ENCODE results near the gene OR6S1.

DNA sequence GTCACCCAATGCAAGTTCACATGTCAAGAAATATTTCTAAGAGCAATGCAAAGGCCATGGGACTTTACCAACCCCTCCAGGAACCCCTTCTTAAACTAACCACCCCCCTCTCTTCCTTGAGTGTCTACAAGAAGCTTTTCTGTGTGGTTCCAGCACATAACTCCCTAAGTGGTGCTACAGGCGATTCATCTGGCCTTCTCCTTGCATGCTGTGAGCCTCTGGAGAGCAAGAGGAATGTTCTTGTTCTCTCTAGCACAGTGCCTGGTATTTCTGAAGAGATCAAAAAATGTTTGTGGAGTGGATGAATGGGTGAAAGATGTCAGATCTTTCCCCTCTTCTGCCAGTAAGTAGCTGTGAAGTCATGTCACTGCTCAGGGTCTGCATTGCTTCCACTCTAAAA is 44.4 kb downstream of the OR6S1 start:
- TF ChIP-seq EZH2 (IDR thresholded peaks at IDR 0.05; ENCODE audit: borderline replicate concordance) = no peak
- TF ChIP-seq, protein P1, sequence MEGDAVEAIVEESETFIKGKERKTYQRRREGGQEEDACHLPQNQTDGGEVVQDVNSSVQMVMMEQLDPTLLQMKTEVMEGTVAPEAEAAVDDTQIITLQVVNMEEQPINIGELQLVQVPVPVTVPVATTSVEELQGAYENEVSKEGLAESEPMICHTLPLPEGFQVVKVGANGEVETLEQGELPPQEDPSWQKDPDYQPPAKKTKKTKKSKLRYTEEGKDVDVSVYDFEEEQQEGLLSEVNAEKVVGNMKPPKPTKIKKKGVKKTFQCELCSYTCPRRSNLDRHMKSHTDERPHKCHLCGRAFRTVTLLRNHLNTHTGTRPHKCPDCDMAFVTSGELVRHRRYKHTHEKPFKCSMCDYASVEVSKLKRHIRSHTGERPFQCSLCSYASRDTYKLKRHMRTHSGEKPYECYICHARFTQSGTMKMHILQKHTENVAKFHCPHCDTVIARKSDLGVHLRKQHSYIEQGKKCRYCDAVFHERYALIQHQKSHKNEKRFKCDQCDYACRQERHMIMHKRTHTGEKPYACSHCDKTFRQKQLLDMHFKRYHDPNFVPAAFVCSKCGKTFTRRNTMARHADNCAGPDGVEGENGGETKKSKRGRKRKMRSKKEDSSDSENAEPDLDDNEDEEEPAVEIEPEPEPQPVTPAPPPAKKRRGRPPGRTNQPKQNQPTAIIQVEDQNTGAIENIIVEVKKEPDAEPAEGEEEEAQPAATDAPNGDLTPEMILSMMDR (IDR thresholded peaks at IDR 0.05; ENCODE audit: poor library complexity) = no peak

Data from hepatocyte (in vitro differentiated cells).